HG03039 (cell line): Measurements from ENCODE around the gene NPFFR1.

Source experiments
- ATAC-seq: cut with Tn5 transposase; IDR thresholded peaks from one replicate; pipeline ENCODE4 v1.9.1; 2021; ENCODE audit warnings: mild to moderate bottlenecking, moderate library complexity; ENCODE audit not compliant: unreplicated experiment

Gene NPFFR1

DNA sequence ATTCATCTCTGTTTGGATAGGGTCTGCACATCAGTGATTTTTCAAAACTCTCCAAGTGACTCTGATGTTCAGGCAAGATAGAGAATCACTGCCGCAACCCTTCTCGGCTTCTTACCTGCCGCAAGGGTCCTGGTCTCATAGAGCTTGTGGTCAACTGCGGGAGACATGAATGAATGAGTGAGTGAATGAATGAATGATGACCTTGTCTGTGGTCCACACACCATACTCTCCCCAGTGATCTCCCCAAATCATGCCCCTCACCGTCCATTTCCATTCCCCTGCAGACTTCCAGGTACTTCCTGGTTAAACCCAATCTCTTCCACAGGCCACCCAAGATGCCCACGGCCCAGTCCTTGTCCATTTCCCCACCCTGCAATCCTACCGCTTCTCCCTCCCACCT lies 5.9 kb upstream of the NPFFR1 start:
- no peak for ATAC-seq

DNA sequence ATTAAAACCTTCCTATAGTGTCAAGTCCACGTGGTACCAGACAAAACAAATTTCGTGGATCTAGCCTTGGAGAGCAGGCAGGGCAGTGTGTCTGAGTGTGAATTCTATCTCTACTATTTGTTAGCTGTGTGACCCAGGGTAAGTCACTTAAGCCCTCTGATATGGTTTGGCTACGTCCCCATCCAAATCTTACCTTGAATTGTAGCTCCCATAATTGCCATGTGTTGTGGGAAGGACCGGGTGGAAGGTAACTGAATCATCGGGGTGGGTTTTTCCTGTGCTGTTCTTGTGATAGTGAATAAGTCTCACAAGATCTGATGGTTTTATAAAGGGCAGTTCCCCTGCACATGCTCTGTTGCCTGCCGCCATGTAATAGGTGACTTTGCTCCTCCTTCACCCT lies 2.8 kb upstream of the NPFFR1 start:
- ATAC-seq, result no peak

- ATAC-seq, result no peak
Measured at GRCh38 chr10:70285476-70285831, 1.6 kb upstream of the NPFFR1 start.

DNA sequence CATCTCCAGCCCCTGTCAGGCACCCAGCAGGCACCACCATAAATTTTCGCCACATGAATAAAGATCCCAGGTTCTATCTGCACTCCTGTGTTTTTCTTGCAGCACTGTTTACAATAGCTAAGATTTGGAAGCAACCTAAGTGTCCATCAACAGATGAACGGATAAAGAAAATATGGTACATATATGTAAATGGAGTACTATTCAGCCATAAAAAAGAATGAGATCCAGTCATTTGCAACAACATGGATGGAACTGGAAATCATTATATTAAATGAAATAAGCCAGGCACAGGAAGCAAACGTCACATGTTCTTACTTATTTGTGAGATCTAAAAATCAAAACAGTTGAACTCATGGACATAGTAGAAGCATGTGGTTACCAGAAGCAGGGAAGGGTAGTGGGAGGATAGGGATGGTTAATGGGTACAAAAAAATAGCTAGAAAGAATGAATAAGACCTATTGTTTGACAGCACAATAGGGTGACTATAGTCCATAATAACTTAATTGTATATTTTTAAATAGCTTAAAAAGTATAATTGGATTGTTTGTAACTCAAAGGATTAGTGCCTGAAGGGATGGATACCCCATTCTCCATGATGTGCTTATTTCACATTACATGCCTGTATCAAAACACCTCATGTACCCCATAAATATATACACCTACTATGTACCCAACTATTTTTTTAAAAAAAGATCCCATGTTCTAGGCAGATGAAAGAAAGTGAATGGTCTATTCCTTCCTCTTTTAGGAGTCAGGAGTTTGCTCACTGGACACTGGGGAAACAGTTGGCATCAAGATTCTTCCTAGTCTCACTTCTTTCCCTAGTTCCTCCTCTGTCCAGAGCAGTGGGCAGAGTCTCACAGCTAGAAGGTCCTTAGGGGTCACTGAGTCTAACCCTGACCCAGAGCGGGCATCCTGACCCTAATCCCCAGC lies 1.0 kb upstream of the NPFFR1 start:
- no peak for ATAC-seq

DNA sequence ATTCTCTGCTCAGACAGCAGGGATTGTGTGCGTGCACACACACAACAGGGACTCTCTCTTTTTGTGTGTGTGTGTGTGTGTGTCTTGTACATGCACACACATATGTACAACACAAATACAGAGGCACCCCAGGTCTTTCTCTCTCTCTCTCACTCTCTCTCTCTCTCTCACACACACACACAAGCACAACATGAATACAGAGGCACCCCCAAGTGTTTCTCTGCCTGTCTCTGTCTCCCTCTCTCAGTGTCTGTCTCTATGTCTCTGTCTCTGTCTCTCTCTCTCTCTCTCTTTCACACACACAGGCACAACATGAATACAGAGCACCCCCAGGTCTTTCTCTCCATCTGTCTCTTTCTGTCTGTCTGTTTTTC lies 746 bp downstream of the NPFFR1 start:
- ATAC-seq, result no peak

DNA sequence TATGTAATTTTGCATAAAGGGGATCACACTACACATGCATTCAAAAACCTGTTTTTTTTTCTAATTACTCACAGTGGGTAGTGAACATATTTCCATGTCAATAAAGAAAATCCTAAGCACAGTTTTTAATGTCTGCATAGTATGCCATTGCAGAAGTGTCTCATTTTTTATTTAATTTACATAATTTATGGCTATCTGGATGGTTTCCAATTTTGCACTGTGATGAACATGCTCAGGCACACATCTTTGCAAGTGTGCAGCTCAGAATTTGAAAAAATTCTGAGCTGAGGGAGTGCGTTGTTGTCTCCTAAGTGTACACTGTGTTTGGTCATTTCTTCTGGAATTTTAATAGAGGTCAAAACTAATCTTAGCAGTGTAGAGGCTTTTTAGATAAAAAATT lies 2.2 kb downstream of the NPFFR1 start:
- no peak for ATAC-seq

- ATAC-seq, result no peak
Measured at GRCh38 chr10:70280099-70280498, 3.7 kb downstream of the NPFFR1 start.

DNA sequence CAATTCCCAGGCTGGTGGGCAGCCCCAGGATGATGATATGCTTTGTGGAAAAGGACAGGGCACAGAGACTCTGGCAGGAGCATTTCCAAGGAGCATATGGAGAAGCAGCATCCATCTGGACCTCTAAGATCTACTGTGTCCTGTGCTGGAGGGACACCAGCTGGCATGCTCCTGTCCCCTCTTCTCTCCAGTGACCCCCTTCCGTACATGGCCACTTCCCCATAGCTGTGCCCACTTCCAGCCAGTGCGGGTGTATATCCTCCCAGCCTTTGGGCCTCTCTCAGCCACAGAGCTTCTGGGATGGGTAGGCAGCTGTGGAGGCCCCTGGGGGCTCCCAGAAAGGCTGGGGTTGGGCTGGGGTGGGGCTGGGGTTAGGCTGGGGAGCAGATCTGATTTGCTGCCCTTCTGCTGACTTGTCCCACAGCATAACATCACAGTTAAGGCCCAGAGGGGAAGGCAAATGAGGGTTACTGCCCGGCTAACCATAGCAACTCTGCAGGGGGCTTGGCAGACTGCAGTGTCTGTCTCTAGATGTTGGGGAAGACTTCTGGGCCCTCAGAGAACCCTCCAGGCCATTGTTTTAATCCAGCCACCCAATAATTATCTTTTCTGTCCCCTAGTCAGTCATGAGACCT lies 6.3 kb downstream of the NPFFR1 start:
- no peak for ATAC-seq

DNA sequence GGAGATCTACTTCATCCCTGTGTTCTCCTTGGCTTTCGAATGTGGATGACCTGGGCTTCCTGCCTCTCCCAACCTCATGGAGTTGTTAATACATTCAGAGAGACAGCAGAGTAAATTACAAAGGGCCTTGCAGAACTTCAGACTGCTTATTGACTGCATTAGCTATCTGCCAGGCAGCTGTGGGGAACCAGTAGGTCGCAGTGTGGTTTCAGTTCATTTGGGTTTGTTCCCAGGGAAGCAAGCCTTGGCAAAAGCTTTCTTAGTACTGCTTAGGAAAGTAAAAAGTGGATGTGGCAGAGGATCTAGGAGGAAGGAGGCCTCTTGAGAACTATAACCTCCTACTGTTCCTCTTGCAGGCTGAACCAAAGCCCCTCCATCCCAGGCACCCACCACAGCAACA lies 9.2 kb downstream of the NPFFR1 start:
- no peak for ATAC-seq

DNA sequence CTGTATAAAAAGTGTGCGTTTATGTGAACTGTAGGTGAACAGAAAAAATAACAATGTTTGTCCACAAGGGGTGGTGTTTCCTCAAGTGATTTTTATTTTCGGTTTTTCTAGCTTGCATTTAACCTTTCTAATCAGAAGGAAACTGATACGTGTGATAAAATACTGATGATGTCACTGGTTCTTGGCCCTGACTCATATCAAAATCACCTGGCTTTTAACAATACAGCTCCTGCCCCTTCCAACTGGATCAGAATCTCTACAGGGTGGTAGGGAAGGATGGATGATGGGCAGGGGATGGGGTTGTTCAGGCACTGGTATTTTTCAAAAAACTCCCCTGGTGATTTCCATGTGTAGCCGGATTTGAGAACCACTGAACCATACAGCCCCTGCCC lies 10.9 kb downstream of the NPFFR1 start:
- no peak for ATAC-seq

DNA sequence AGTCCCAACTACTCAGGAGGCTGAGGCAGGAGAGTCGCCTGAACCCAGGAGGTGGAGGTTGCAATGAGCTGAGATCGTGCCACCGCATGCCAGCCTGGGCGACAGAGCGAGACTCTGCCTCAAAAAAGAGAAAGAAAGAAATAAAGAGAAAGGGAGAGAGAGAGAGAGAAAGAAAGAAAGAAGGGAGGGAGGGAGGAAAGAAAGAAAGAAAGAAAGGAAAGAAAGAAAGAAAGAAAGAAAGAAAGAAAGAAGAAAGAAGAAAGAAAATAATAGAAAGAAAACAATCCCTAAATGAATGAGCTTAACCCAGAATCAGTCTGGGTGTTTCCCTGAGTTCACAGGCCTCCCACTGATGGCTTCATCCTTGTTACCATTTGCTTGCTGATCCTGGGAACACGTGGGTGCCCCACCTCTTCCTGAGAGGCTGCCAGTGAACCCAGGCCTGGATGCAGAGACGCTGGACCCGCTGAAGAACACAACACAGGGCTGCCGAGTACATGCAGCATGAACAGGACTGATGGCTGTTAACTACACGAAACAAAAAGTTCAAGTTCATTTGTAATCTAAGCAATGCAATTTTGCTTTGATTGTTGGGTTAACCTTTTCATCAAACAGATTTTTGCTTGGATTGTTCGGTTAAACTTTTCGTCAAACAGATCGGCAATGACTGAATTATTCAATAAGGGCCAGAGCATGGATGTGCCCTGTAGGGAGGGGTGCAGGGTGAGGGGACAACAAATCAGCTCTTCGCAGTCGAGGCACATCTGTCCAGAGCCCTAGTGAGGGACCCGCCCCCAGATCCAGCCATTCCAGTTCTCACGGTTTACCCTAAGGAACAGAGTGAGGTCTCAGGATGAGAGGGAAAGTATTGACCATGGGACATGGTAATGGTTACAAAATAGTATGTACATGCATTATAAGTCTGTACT lies 11.5 kb downstream of the NPFFR1 start:
- no peak for ATAC-seq

DNA sequence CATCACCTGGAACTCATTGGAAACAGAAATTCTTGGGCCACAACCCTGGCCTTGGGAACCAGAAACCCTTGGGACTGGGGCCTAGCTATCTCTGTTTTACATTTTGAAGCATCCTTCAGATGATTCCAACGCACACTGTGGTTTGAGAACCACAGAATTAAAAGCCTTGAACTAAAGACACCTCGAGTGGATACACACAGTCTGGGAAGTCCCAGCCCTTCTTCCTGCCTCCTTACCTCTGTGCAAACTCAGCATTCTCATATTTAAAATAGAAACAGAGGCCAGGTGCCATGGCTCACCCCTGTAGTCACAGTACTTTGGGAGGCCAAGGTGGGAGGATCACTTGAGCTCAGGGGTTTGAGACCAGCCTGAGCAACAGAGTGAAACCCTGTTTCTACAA lies 12.9 kb downstream of the NPFFR1 start:
- ATAC-seq, result no peak

DNA sequence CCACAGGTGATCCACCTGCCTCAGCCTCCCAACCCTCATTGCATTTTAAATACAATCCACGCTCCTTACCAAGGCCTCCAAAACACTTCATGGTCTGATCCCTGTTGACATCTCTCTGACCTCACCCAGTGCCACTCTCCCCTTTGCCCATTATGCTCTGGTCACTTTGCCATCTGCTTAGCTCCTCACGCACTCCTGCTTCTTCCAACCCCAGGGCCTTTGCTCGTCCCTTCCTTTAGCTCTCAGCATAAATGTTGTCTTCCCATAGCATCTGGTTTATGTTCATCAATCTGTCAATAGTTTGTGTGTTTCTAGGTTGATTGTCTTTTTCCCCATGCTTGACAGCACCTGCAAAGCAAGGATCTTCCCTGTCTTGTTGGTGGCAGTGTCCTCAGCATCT lies 14.1 kb downstream of the NPFFR1 start:
- no peak for ATAC-seq

GRCh38 chr10:70268376-70268775 lies 15.4 kb downstream of the NPFFR1 start:
- ATAC-seq, result no peak

DNA sequence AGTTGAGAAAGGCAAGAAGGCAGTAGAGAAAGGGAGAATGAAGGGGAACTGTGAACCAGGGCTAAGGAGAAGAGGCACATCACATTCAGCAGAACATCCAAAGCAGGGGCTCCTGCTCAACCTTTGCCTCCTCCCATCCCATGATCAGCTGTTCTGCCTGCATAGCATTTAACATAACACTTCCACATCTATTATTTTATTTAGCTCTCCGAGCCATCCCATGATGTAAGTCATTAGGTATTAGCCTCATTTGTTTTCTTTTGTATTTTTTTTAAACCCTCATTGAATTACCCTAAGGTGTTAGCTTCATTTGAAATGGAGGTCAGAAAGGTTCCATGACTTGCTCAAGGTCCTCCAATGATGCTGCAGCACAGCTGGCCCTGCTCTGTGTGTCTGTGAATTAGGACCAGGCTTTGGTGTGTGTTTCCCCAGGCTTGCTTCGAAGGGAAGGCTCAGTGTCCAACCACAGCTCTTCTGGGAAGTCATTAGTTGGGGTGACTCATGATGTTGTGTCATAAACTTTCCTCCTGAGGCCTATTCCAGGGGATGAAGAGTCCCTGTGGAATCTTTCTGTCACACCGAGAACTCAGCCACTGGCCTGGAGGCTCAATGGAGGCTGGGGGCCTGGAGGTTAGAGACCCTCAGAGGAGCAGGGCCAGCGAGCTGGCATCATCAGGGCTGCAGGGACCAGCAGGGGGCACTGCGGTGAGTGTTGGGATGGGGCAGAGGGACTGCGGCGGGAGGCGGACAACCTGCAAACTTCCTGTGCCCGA lies 16.5 kb downstream of the NPFFR1 start:
- ATAC-seq, result no peak

- ATAC-seq, result no peak
Measured at GRCh38 chr10:70266701-70267100, 17.1 kb downstream of the NPFFR1 start.

GRCh38 chr10:70266056-70266455 lies 17.7 kb downstream of the NPFFR1 start:
- no peak for ATAC-seq

GRCh38 chr10:70265032-70265689 lies 18.6 kb downstream of the NPFFR1 start:
- ATAC-seq, result no peak

DNA sequence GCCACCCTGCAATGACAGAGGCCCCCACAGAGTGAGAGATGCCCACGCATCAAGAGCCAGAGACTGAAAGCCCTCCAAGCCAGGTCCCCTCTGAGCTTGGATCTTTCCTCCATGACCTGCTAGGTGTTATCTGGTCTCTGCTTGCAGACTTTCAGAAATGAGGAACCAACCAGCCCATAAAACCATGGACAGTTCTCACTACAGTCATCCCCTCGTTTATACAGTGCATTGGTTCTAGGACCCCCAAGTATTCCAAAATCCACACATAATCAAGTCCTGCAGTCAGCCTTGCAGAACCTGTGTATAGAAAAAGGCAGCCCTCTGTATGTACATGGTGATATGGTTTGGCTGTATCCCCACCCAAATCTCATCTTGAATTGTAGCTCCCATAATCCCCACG lies 23.1 kb downstream of the NPFFR1 start:
- no peak for ATAC-seq

- no peak for ATAC-seq
Measured at GRCh38 chr10:70260259-70260658, 23.5 kb downstream of the NPFFR1 start.
